ENCODE results near the gene MYO15A.

DNA sequence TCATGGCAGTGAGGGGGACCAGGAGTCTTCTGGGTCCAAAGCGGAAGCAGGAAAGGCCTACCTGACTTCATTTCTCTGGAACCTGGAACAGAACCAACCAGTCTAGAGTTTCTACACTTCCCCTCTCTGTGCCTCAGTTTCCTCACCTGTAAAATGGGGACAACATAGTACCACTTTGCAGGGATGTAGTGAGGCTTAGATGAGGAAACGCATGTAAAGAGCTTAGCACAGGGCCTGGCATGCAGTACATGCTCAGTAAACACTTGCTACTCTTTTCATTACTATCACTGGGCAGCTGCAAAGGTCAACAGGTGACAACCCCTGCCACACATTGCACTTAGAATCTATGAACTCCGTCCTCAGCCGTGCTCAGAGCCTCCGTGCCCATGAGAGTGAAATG lies 24.2 kb downstream of the MYO15A start:
- TF ChIP-seq CTCF (conservative IDR thresholded peaks at IDR 0.05; ENCODE audit: low read length) (no peak), EZH2phosphoT487 (IDR thresholded peaks at IDR 0.05; ENCODE audit: borderline replicate concordance, low read depth, low read length) (no peak)
